Activated CD4-positive, alpha-beta memory T cell treated with anti-CD3 and anti-CD28 coated beads for 36 hours (primary cell): ENCODE measurements around the gene CCDC18. TPM values are rescaled to one million over a fixed set of nuclear protein-coding genes. Genes with fewer than 3 reads are reported as not detected.

Source experiments
- CTCF ChIA-PET: fragments of 350-600 bp; sonication (Branson Sonifier 250); formaldehyde crosslinking; loops from one replicate; lab custom pipeline; 2021; ENCODE audit warnings: antibody characterized with exemption, inconsistent platforms; lab: Charles Lee
- POLR2A ChIA-PET: fragments of 350-600 bp; sonication (Branson Sonifier 250); formaldehyde crosslinking; loops from one replicate; lab custom pipeline; 2021; ENCODE audit warnings: antibody characterized with exemption; lab: Charles Lee
- DNase-seq: peaks from one replicate; pipeline ENCODE4 v3.0.0-alpha.2; 2020
- H3K27ac Mint-ChIP-seq: one replicate; pipeline ENCODE4 v1.8.0; 2021; ENCODE audit warnings: mixed read lengths
- H3K27me3 Mint-ChIP-seq: one replicate; pipeline ENCODE4 v1.8.0; 2021; ENCODE audit warnings: mixed read lengths
- H3K36me3 Mint-ChIP-seq: one replicate; pipeline ENCODE4 v1.8.0; 2021; ENCODE audit warnings: mixed read lengths
- H3K4me1 Mint-ChIP-seq: one replicate; pipeline ENCODE4 v1.8.0; 2021; ENCODE audit warnings: low read depth, mixed read lengths
- H3K4me3 Mint-ChIP-seq: one replicate; pipeline ENCODE4 v1.8.0; 2021; ENCODE audit warnings: mild to moderate bottlenecking, mixed read lengths
- H3K9me3 Mint-ChIP-seq: one replicate; pipeline ENCODE4 v1.8.0; 2021; ENCODE audit warnings: mixed read lengths
- intact Hi-C: fragments of 100-400 bp; cut with micrococcal nuclease; formaldehyde crosslinking; loops from one replicate; pipeline ENCODE4 v1.15.1; 2023
- total RNA-seq, 2 experiments: library from RNA; stranded (reverse); gene quantifications; one replicate each; pipeline ENCODE4 v1.2.3, GENCODE V29; 2021

CCDC18 gene
- total RNA-seq, result 10 to 100 TPM; 23.6 to 24.2 TPM

- ChIA-PET CTCF (interaction anchor here (1.1 kb wide), 1 partner anchor 156 kb away, joined by 4 read pairs; no protein-coding TSS in a partner anchor), POLR2A (interaction anchor here (0.6 to 1.8 kb wide), 3 partner anchors 63 to 164 kb away, joined by 3 to 5 read pairs (median 3); partner anchors contain the start of gene DR1)
- H3K4me3 Mint-ChIP-seq, result peak within 1 kb of the TSS; percentile 88
- H3K9me3 Mint-ChIP-seq, result no peaks in the 10 kb centered on the region
- no peaks in the 10 kb centered on the region for H3K27me3 Mint-ChIP-seq
- peaks cover 58% of the 10 kb centered on the region for H3K4me1 Mint-ChIP-seq
- intact Hi-C loops, result loop anchor here (1.0 to 10.0 kb wide), 9 partner anchors 38 to 694 kb away; partner anchors contain the start of genes DIPK1A, DNTTIP2, DR1 and MTF2
- peaks cover 29% of the 10 kb centered on the region for H3K36me3 Mint-ChIP-seq
- peak; percentile 77 for DNase-seq
- peak within 1 kb of the TSS; percentile 97 for H3K27ac Mint-ChIP-seq
Measured at GRCh38 chr1:93180723-93181613, at the start of gene CCDC18. Gene CCDC18, plus strand, starts transcription at chr1:93180724. Its CDS starts 2,638 bp downstream, at chr1:93183362.

GRCh38 chr1:93132638-93133037 is 47.9 kb upstream of the CCDC18 start:
- H3K36me3 Mint-ChIP-seq, result peaks cover 23% of the 10 kb centered on the region
- H3K27me3 Mint-ChIP-seq, result no peaks in the 10 kb centered on the region
- intact Hi-C loops, result no loop called here
- H3K4me1 Mint-ChIP-seq, result no peaks in the 10 kb centered on the region
- no peak for DNase-seq
- ChIA-PET CTCF (interaction anchor here (0.6 to 1.6 kb wide), 2 partner anchors 98 to 132 kb away, joined by 3 read pairs; no protein-coding TSS in a partner anchor), POLR2A (no interaction called here)
- no peaks in the 10 kb centered on the region for H3K9me3 Mint-ChIP-seq
- H3K27ac Mint-ChIP-seq, result no peak overlapping the region
- no peak overlapping the region for H3K4me3 Mint-ChIP-seq

GRCh38 chr1:93136445-93136844 is 44.1 kb upstream of the CCDC18 start:
- peaks cover 26% of the 10 kb centered on the region for H3K36me3 Mint-ChIP-seq
- no peaks in the 10 kb centered on the region for H3K27me3 Mint-ChIP-seq
- no peak overlapping the region for H3K27ac Mint-ChIP-seq
- H3K9me3 Mint-ChIP-seq, result no peaks in the 10 kb centered on the region
- intact Hi-C loops, result no loop called here
- ChIA-PET CTCF (no interaction called here), POLR2A (no interaction called here)
- H3K4me1 Mint-ChIP-seq, result no peaks in the 10 kb centered on the region
- no peak overlapping the region for H3K4me3 Mint-ChIP-seq
- DNase-seq, result no peak

- ChIA-PET CTCF (no interaction called here), POLR2A (no interaction called here)
- H3K36me3 Mint-ChIP-seq, result peaks cover 26% of the 10 kb centered on the region
- H3K27ac Mint-ChIP-seq, result no peak overlapping the region
- DNase-seq, result no peak
- intact Hi-C loops, result no loop called here
- H3K4me3 Mint-ChIP-seq, result no peak overlapping the region
- H3K9me3 Mint-ChIP-seq, result no peaks in the 10 kb centered on the region
- no peaks in the 10 kb centered on the region for H3K4me1 Mint-ChIP-seq
- H3K27me3 Mint-ChIP-seq, result no peaks in the 10 kb centered on the region
Measured at GRCh38 chr1:93137604-93138292, 42.8 kb upstream of the CCDC18 start.

- ChIA-PET POLR2A (no interaction called here), CTCF (no interaction called here)
- Mint-ChIP-seq H3K36me3 (peaks cover 19% of the 10 kb centered on the region), H3K4me1 (no peaks in the 10 kb centered on the region), H3K4me3 (no peak overlapping the region), H3K27me3 (no peaks in the 10 kb centered on the region), H3K27ac (peak overlapping the region; percentile 14), H3K9me3 (no peaks in the 10 kb centered on the region)
- intact Hi-C loops, result no loop called here
- no peak for DNase-seq
Measured at GRCh38 chr1:93140106-93140505, 40.4 kb upstream of the CCDC18 start.

- intact Hi-C loops, result no loop called here
- H3K9me3 Mint-ChIP-seq, result no peaks in the 10 kb centered on the region
- peaks cover 9% of the 10 kb centered on the region for H3K36me3 Mint-ChIP-seq
- no peak overlapping the region for H3K27ac Mint-ChIP-seq
- no peaks in the 10 kb centered on the region for H3K4me1 Mint-ChIP-seq
- H3K27me3 Mint-ChIP-seq, result no peaks in the 10 kb centered on the region
- no peak overlapping the region for H3K4me3 Mint-ChIP-seq
- POLR2A ChIA-PET, result no interaction called here
- CTCF ChIA-PET, result no interaction called here
- DNase-seq, result no peak
Measured at GRCh38 chr1:93142161-93142560, 38.4 kb upstream of the CCDC18 start.

- Mint-ChIP-seq H3K4me1 (peaks cover 5% of the 10 kb centered on the region), H3K27ac (no peak overlapping the region), H3K9me3 (no peaks in the 10 kb centered on the region), H3K27me3 (no peaks in the 10 kb centered on the region), H3K36me3 (peaks cover 12% of the 10 kb centered on the region), H3K4me3 (no peak overlapping the region)
- POLR2A ChIA-PET, result no interaction called here
- intact Hi-C loops, result no loop called here
- DNase-seq, result no peak
- CTCF ChIA-PET, result no interaction called here
Measured at GRCh38 chr1:93143136-93143535, 37.4 kb upstream of the CCDC18 start.

GRCh38 chr1:93143769-93144168 is 36.8 kb upstream of the CCDC18 start:
- Mint-ChIP-seq H3K4me3 (no peak overlapping the region), H3K9me3 (no peaks in the 10 kb centered on the region), H3K36me3 (peaks cover 13% of the 10 kb centered on the region), H3K27ac (no peak overlapping the region), H3K27me3 (no peaks in the 10 kb centered on the region), H3K4me1 (peaks cover 7% of the 10 kb centered on the region)
- ChIA-PET POLR2A (no interaction called here), CTCF (interaction anchor here (1.1 kb wide), 1 partner anchor 8 kb away, joined by 3 read pairs; no protein-coding TSS in a partner anchor)
- no peak for DNase-seq
- intact Hi-C loops, result no loop called here

GRCh38 chr1:93148001-93148400 is 32.5 kb upstream of the CCDC18 start:
- H3K4me3 Mint-ChIP-seq, result no peak overlapping the region
- peaks cover 18% of the 10 kb centered on the region for H3K36me3 Mint-ChIP-seq

GRCh38 chr1:93150729-93151128 is 29.8 kb upstream of the CCDC18 start:
- H3K27ac Mint-ChIP-seq, result no peak overlapping the region

More at GRCh38 chr1:93148001-93148400, 32.5 kb upstream of the CCDC18 start:
- Mint-ChIP-seq H3K27me3 (no peaks in the 10 kb centered on the region), H3K4me1 (peaks cover 15% of the 10 kb centered on the region), H3K9me3 (no peaks in the 10 kb centered on the region), H3K27ac (peak overlapping the region; percentile 15)
- ChIA-PET POLR2A (no interaction called here), CTCF (no interaction called here)
- intact Hi-C loops, result no loop called here
- no peak for DNase-seq

GRCh38 chr1:93151474-93151873 is 29.1 kb upstream of the CCDC18 start:
- DNase-seq, result no peak
- Mint-ChIP-seq H3K4me1 (peaks cover 30% of the 10 kb centered on the region), H3K27me3 (no peaks in the 10 kb centered on the region), H3K27ac (peak overlapping the region; percentile 2), H3K36me3 (peaks cover 25% of the 10 kb centered on the region), H3K9me3 (no peaks in the 10 kb centered on the region), H3K4me3 (no peak overlapping the region)
- POLR2A ChIA-PET, result no interaction called here
- intact Hi-C loops, result no loop called here
- CTCF ChIA-PET, result no interaction called here

More at GRCh38 chr1:93150729-93151128, 29.8 kb upstream of the CCDC18 start:
- Mint-ChIP-seq H3K4me3 (no peak overlapping the region), H3K4me1 (peaks cover 27% of the 10 kb centered on the region), H3K27me3 (no peaks in the 10 kb centered on the region), H3K36me3 (peaks cover 22% of the 10 kb centered on the region), H3K9me3 (no peaks in the 10 kb centered on the region)
- intact Hi-C loops, result no loop called here
- POLR2A ChIA-PET, result no interaction called here
- CTCF ChIA-PET, result no interaction called here
- DNase-seq, result no peak

GRCh38 chr1:93152835-93153234 is 27.7 kb upstream of the CCDC18 start:
- Mint-ChIP-seq H3K27ac (no peak overlapping the region), H3K9me3 (no peaks in the 10 kb centered on the region), H3K4me3 (no peak overlapping the region), H3K4me1 (peaks cover 28% of the 10 kb centered on the region), H3K27me3 (no peaks in the 10 kb centered on the region), H3K36me3 (peaks cover 23% of the 10 kb centered on the region)
- intact Hi-C loops, result no loop called here
- ChIA-PET POLR2A (no interaction called here), CTCF (no interaction called here)
- no peak for DNase-seq
